Loucy (cell line): ENCODE measurements around the gene HOXC4.
"Not testable (repeated sequence)": the region's sequence is repeated elsewhere in the genome, so short reads cannot be mapped to it uniquely, and the experiment has no call there.

Experiments
- H2AFZ ChIP-seq: fragments of 200-600 bp; sonication (generic); 2 replicates; pipeline ENCODE4 v1.6.0; 2016; ENCODE audit warnings: antibody characterized with exemption, mild to moderate bottlenecking, low read length, moderate library complexity
- H3F3A ChIP-seq: fragments of 200-600 bp; 2 replicates; pipeline ENCODE4 v1.6.0; 2016; ENCODE audit warnings: antibody characterized with exemption, low read depth, mild to moderate bottlenecking
- H3K27me3 ChIP-seq: fragments of 200-600 bp; sonication (generic); 2 replicates; pipeline ENCODE4 v1.6.1; 2014; ENCODE audit warnings: low read length, mild to moderate bottlenecking; ENCODE audit not compliant: insufficient read depth, poor library complexity, severe bottlenecking
- H3K36me3 ChIP-seq: fragments of 200-600 bp; sonication (generic); 2 replicates; pipeline ENCODE4 v1.6.1; 2016; ENCODE audit warnings: low read length; ENCODE audit not compliant: insufficient read depth
- H3K4me1 ChIP-seq: fragments of 200-600 bp; sonication (generic); 2 replicates; pipeline ENCODE4 v1.5.1; 2014; ENCODE audit warnings: low read length, mild to moderate bottlenecking; ENCODE audit not compliant: insufficient read depth, poor library complexity, severe bottlenecking
- H3K4me2 ChIP-seq: fragments of 200-600 bp; sonication (generic); 2 replicates; pipeline ENCODE4 v1.6.0; 2014; ENCODE audit warnings: antibody characterized with exemption, low read length, low read depth, mild to moderate bottlenecking; ENCODE audit not compliant: poor library complexity, severe bottlenecking
- H3K4me3 ChIP-seq: fragments of 200-600 bp; sonication (generic); 2 replicates; pipeline ENCODE4 v1.5.1; 2014; ENCODE audit warnings: low read length, mild to moderate bottlenecking, mixed read lengths; ENCODE audit not compliant: poor library complexity, severe bottlenecking
- H3K79me2 ChIP-seq: fragments of 200-600 bp; sonication (generic); 2 replicates; pipeline ENCODE4 v1.6.1; 2014; ENCODE audit warnings: low read length; ENCODE audit not compliant: insufficient read depth
- H3K9ac ChIP-seq: fragments of 200-600 bp; sonication (generic); 2 replicates; pipeline ENCODE4 v1.6.0; 2014; ENCODE audit warnings: mild to moderate bottlenecking, low read depth, low read length, moderate library complexity; ENCODE audit not compliant: poor library complexity, severe bottlenecking
- H3K9me2 ChIP-seq: fragments of 200-600 bp; sonication (generic); replicated peaks from 2 replicates; pipeline ENCODE4 v1.6.1; 2016; ENCODE audit warnings: low read depth, low read length, mixed read lengths
- H3K9me3 ChIP-seq: fragments of 200-600 bp; sonication (generic); 2 replicates; pipeline ENCODE4 v1.6.1; 2014; ENCODE audit warnings: mild to moderate bottlenecking, antibody characterized with exemption, low read length, low read depth; ENCODE audit not compliant: insufficient read depth
- H4K20me1 ChIP-seq: fragments of 200-600 bp; sonication (generic); 2 replicates; pipeline ENCODE4 v1.6.0; 2014; ENCODE audit warnings: antibody characterized with exemption, low read length, mild to moderate bottlenecking; ENCODE audit not compliant: insufficient read depth, poor library complexity, severe bottlenecking
- EZH2phosphoT487 ChIP-seq: fragments of 200-600 bp; IDR thresholded peaks from 2 replicates; pipeline ENCODE4 v1.6.1; 2018; ENCODE audit warnings: antibody characterized with exemption, mild to moderate bottlenecking, moderate library complexity, borderline replicate concordance
- TF ChIP-seq, protein P1 (sequence below): fragments of 200-600 bp; sonication (generic); conservative IDR thresholded peaks from 2 replicates; pipeline ENCODE4 v1.5.1; 2014; ENCODE audit warnings: mild to moderate bottlenecking, antibody characterized with exemption, low read length

The HOXC4 gene

GRCh38 chr12:54075409-54075808, 21.8 kb downstream of the HOXC4 start:
- Histone ChIP-seq H3K4me3 (no peak overlapping the region), H3K9me2 (no peaks in the 10 kb centered on the region), H3K4me2 (no peak overlapping the region), H3F3A (no peaks in the 10 kb centered on the region), H3K36me3 (no peaks in the 10 kb centered on the region), H3K27me3 (no peaks in the 10 kb centered on the region), H3K9ac (no peak overlapping the region), H3K9me3 (no peaks in the 10 kb centered on the region), H3K4me1 (no peaks in the 10 kb centered on the region), H2AFZ (no peak overlapping the region), H4K20me1 (no peaks in the 10 kb centered on the region), H3K79me2 (no peaks in the 10 kb centered on the region)
- TF ChIP-seq, protein P1, sequence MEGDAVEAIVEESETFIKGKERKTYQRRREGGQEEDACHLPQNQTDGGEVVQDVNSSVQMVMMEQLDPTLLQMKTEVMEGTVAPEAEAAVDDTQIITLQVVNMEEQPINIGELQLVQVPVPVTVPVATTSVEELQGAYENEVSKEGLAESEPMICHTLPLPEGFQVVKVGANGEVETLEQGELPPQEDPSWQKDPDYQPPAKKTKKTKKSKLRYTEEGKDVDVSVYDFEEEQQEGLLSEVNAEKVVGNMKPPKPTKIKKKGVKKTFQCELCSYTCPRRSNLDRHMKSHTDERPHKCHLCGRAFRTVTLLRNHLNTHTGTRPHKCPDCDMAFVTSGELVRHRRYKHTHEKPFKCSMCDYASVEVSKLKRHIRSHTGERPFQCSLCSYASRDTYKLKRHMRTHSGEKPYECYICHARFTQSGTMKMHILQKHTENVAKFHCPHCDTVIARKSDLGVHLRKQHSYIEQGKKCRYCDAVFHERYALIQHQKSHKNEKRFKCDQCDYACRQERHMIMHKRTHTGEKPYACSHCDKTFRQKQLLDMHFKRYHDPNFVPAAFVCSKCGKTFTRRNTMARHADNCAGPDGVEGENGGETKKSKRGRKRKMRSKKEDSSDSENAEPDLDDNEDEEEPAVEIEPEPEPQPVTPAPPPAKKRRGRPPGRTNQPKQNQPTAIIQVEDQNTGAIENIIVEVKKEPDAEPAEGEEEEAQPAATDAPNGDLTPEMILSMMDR = no peak
- TF ChIP-seq EZH2phosphoT487 = no peak

DNA sequence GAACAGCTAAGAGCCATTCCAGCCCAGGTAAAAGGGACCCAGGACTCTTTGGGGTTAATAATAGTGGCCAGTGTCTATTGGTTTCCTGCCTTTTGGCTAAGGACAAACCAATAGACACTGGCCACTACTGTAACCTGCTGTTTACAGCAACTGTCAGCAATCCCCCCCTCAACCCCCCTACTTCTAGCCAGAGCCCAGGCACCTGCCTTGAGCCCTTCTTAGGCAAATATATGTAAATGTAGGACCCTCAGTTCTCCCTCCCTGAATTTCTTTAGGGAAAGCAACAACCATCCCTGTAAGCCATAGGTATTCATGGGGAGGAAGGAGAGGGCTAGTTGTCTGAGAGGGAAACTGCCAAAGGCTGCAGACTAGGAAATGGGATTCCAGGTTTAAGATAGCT, 22.3 kb downstream of the HOXC4 start:
- Histone ChIP-seq H3K79me2 (no peaks in the 10 kb centered on the region), H3F3A (no peaks in the 10 kb centered on the region), H3K27me3 (no peaks in the 10 kb centered on the region), H2AFZ (no peak overlapping the region), H3K9me2 (no peaks in the 10 kb centered on the region), H3K4me3 (no peak overlapping the region), H3K36me3 (no peaks in the 10 kb centered on the region), H3K9ac (no peak overlapping the region), H3K4me2 (no peak overlapping the region), H4K20me1 (no peaks in the 10 kb centered on the region), H3K9me3 (no peaks in the 10 kb centered on the region), H3K4me1 (no peaks in the 10 kb centered on the region)
- TF ChIP-seq, protein P1 = no peak
- no peak for TF ChIP-seq EZH2phosphoT487

DNA sequence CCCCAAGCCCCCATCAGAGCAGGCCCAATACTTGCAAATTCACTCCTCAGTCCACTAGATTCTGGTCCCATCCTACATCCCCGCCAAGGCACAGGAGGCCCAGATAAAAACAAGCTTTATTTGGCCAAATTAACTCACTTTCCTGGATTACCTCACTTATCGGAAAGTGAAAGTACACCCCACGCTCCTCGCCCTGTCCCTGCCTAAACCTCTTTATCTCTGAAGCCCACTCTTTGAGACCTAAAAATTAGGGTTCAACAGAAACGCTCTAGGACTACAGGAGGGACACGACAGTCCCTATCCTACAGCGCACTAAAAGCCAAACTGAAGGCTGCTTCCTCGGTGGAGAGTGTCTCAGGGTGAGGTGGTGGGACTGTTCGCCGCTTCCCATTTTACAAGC, 24.2 kb downstream of the HOXC4 start:
- H4K20me1 ChIP-seq, H3K9ac ChIP-seq, H3K79me2 ChIP-seq, H3K9me3 ChIP-seq, H3K36me3 ChIP-seq, H2AFZ ChIP-seq, H3K9me2 ChIP-seq, H3K4me3 ChIP-seq, H3F3A ChIP-seq, H3K4me2 ChIP-seq, H3K27me3 ChIP-seq, H3K4me1 ChIP-seq: not testable (repeated sequence)

GRCh38 chr12:54079115-54079514, 25.5 kb downstream of the HOXC4 start:
- not testable (repeated sequence) for H3K27me3 ChIP-seq, H3K4me3 ChIP-seq, H3K9ac ChIP-seq, H3K9me3 ChIP-seq, H3K79me2 ChIP-seq, H3K4me2 ChIP-seq, H3K36me3 ChIP-seq, H4K20me1 ChIP-seq, H2AFZ ChIP-seq, H3K9me2 ChIP-seq, H3F3A ChIP-seq
- H3K4me1 ChIP-seq = peaks cover 14% of the 10 kb centered on the region

GRCh38 chr12:54080008-54080924, 26.6 kb downstream of the HOXC4 start:
- H3K79me2 ChIP-seq, H4K20me1 ChIP-seq, H3K36me3 ChIP-seq, H3F3A ChIP-seq, H3K27me3 ChIP-seq, H2AFZ ChIP-seq, H3K9me3 ChIP-seq, H3K9me2 ChIP-seq: not testable (repeated sequence)
- Histone ChIP-seq H3K4me2 (peak overlapping the region; percentile 80), H3K9ac (peak overlapping the region; percentile 32), H3K4me3 (peak overlapping the region; percentile 78), H3K4me1 (peaks cover 14% of the 10 kb centered on the region)

GRCh38 chr12:54081053-54081514, 27.4 kb downstream of the HOXC4 start:
- not testable (repeated sequence) for H3K9me3 ChIP-seq, H3K36me3 ChIP-seq, H3K79me2 ChIP-seq, H3K9me2 ChIP-seq, H3F3A ChIP-seq, H3K27me3 ChIP-seq, H4K20me1 ChIP-seq
- H3K4me1 ChIP-seq = peaks cover 14% of the 10 kb centered on the region
- peak overlapping the region; percentile 78 for H3K4me3 ChIP-seq
- peak overlapping the region; percentile 80 for H3K4me2 ChIP-seq
- H2AFZ ChIP-seq = peak overlapping the region; percentile 64
- peak overlapping the region; percentile 69 for H3K9ac ChIP-seq
